Stomach (tissue), 9 donors: ENCODE data around the gene DOCK2. TPM values are rescaled to one million over a fixed set of nuclear protein-coding genes. Genes with fewer than 3 reads are reported as not detected.

Experiments
- DNase-seq, 2 donors: peaks; one replicate each; pipeline versions ENCODE4 v3.0.0 to v3.0.0-alpha.2; 2013 to 2019
- H3K27ac ChIP-seq, 5 donors: fragments of 200-600 bp in 4 of 5; sonication (generic) in 4 of 5; one replicate each; pipeline ENCODE4 v1.5.1; 2013 to 2019; ENCODE audit warnings: mild to moderate bottlenecking in 1 of 5, moderate library complexity in 1 of 5
- H3K27me3 ChIP-seq, 3 donors: fragments of 200-600 bp; sonication (generic); one replicate each; pipeline ENCODE4 v1.5.1; 2017 to 2019; ENCODE audit warnings: mixed run types in 1 of 3
- H3K36me3 ChIP-seq, 4 donors: fragments of 200-600 bp; sonication (generic); 1 replicate in 3 of 4; 2 replicates in 1 of 4; pipeline ENCODE4 v1.5.1; 2016 to 2019
- H3K4me1 ChIP-seq, 4 donors: fragments of 200-600 bp; sonication (generic); one replicate each; pipeline ENCODE4 v1.5.1; 2016 to 2019
- H3K4me3 ChIP-seq, 4 donors: fragments of 200-600 bp; sonication (generic) in 3 of 4; one replicate each; pipeline ENCODE4 v1.5.1; 2016 to 2019; ENCODE audit warnings: mild to moderate bottlenecking in 1 of 4
- H3K9me3 ChIP-seq, 4 donors: fragments of 200-600 bp; sonication (generic); one replicate each; pipeline ENCODE4 v1.5.1; 2016 to 2019
- CTCF ChIP-seq, 7 experiments: fragments of 450-650 bp in 4 of 7; fragments of 200-600 bp in 3 of 7; sonication (generic) in 3 of 7; IDR thresholded peaks; one replicate each; pipeline ENCODE4 v1.5.1; 2016 to 2019; ENCODE audit warnings: antibody characterized with exemption in 7 of 7, control low read depth in 2 of 7, mild to moderate bottlenecking in 1 of 7
- EP300 ChIP-seq: sonication (generic); formaldehyde crosslinking; IDR thresholded peaks from one replicate; pipeline ENCODE4 v1.6.1; 2017; ENCODE audit warnings: antibody characterized with exemption
- POLR2A ChIP-seq, 4 donors: fragments of 450-650 bp; IDR thresholded peaks; one replicate each; pipeline ENCODE4 v1.6.1; 2016; ENCODE audit warnings: antibody characterized with exemption in 4 of 4, control low read depth in 2 of 4, mild to moderate bottlenecking in 1 of 4, moderate library complexity in 1 of 4
- POLR2AphosphoS5 ChIP-seq, 3 donors: sonication (generic); formaldehyde crosslinking; IDR thresholded peaks; one replicate each; pipeline ENCODE4 v1.6.1; 2016; ENCODE audit warnings: antibody characterized with exemption in 3 of 3
- WGBS, 5 donors: extraction: QIAGEN DNeasy Blood & Tissue Kit in 3 of 5; methylation state at CpG; one replicate each; pipeline versions ENCODE4 v1.1.5 to v1.1.7; 2013 to 2018; 5-methylcytosine and 5-hydroxymethylcytosine counted together
- intact Hi-C: fragments of 100-400 bp; cut with DNase I; formaldehyde crosslinking; loops from one replicate; pipeline ENCODE4 v1.15.1; 2023; ENCODE audit warnings: low total_unique reads
- polyA plus RNA-seq, 3 donors: library from polyadenylated mRNA; stranded (reverse); fragments of 200-250 nt; gene quantifications; one replicate each; pipeline ENCODE4 v1.2.3, GENCODE V29; 2013
- total RNA-seq, 5 donors: library from RNA; depleted of rRNA; stranded (reverse); fragments of >200 nt; gene quantifications; one replicate each; pipeline versions ENCODE4 v1.1.0 to v1.2.3, GENCODE V29; 2014 to 2016
- donor health status: healthy with polysubstance abuse.
- donor health status: Bipolar disorder and iron deficiency.
- donor health status: healthy.

DOCK2 gene
- total and polyA plus RNA-seq, 8 donors = 2.1 to 50.2 (median 8.5) TPM

- WGBS, 5 donors = 47 to 77% (median 60%) methylated on average over 6 of the region's 6 CpGs
- no peak overlapping the region for H3K27ac ChIP-seq
- no peak overlapping the region for H3K4me3 ChIP-seq
- TF ChIP-seq CTCF (IDR thresholded peaks at IDR 0.05) = no peak
- TF ChIP-seq POLR2A (IDR thresholded peaks at IDR 0.05) = no peak
- no peak for TF ChIP-seq EP300
- no peak for TF ChIP-seq POLR2AphosphoS5 (IDR thresholded peaks at IDR 0.05)
- peaks cover 0 to 4% (median 0%) of the 10 kb centered on the region in 3 donors for H3K27me3 ChIP-seq
- H3K36me3 ChIP-seq = no peaks in the 10 kb centered on the region
- intact Hi-C loops = no loop called here
- no peaks in the 10 kb centered on the region for H3K4me1 ChIP-seq
- H3K9me3 ChIP-seq = no peaks in the 10 kb centered on the region
- DNase-seq = no peak
These were observed 144.6 kb downstream of the DOCK2 start for GRCh38 chr5:169781420-169782345.

- H3K4me3 ChIP-seq = no peak overlapping the region
- WGBS, 5 donors = 51 to 70% (median 58%) methylated on average over 5 of the region's 5 CpGs
- H3K36me3 ChIP-seq = no peaks in the 10 kb centered on the region
- TF ChIP-seq EP300 (no peak), POLR2AphosphoS5 (IDR thresholded peaks at IDR 0.05) (no peak), POLR2A (IDR thresholded peaks at IDR 0.05) (no peak), CTCF (IDR thresholded peaks at IDR 0.05) (no peak)
- H3K4me1 ChIP-seq = no peaks in the 10 kb centered on the region
- peaks cover 0 to 3% (median 0%) of the 10 kb centered on the region in 3 donors for H3K27me3 ChIP-seq
- no peak overlapping the region for H3K27ac ChIP-seq
- no peak for DNase-seq
- intact Hi-C loops = no loop called here
- H3K9me3 ChIP-seq = no peaks in the 10 kb centered on the region
These were observed 148.9 kb downstream of the DOCK2 start for GRCh38 chr5:169785771-169786618.

- Histone ChIP-seq H3K4me3 (no peak overlapping the region), H3K27me3 (no peaks in the 10 kb centered on the region), H3K4me1 (no peaks in the 10 kb centered on the region), H3K36me3 (no peaks in the 10 kb centered on the region), H3K27ac (no peak overlapping the region), H3K9me3 (no peaks in the 10 kb centered on the region)
- no peak for DNase-seq
- intact Hi-C loops = no loop called here
- 50 to 59% (median 55%) methylated on average over 5 of the region's 5 CpGs for WGBS, 5 donors
- TF ChIP-seq POLR2AphosphoS5 (IDR thresholded peaks at IDR 0.05) (no peak), EP300 (no peak), POLR2A (IDR thresholded peaks at IDR 0.05) (no peak), CTCF (IDR thresholded peaks at IDR 0.05) (no peak)
These were observed 151.1 kb downstream of the DOCK2 start for GRCh38 chr5:169788168-169788567.

- 83 to 97% (median 88%) methylated on average over 1 of the region's 1 CpG for WGBS, 5 donors
- intact Hi-C loops = no loop called here
These were observed 152.4 kb downstream of the DOCK2 start for GRCh38 chr5:169789417-169789940.

More at GRCh38 chr5:169789417-169789940, 152.4 kb downstream of the DOCK2 start:
- H3K27me3 ChIP-seq = no peaks in the 10 kb centered on the region
- H3K9me3 ChIP-seq = no peaks in the 10 kb centered on the region
- no peak for DNase-seq
- TF ChIP-seq CTCF (IDR thresholded peaks at IDR 0.05) (no peak), POLR2AphosphoS5 (IDR thresholded peaks at IDR 0.05) (no peak), EP300 (no peak), POLR2A (IDR thresholded peaks at IDR 0.05) (no peak)
- no peaks in the 10 kb centered on the region for H3K4me1 ChIP-seq
- no peak overlapping the region for H3K4me3 ChIP-seq
- no peak overlapping the region for H3K27ac ChIP-seq
- no peaks in the 10 kb centered on the region for H3K36me3 ChIP-seq
